IMR-90 (cell line): ENCODE results near the gene NEURL4. TPM values are rescaled to one million over a fixed set of nuclear protein-coding genes. Genes with fewer than 3 reads are reported as not detected.

Experiments used
- ATAC-seq: fragments of 200-7000 bp; cut with Tn5 transposase; 2 replicates; pipeline ENCODE4 v1.9.1; 2020; ENCODE audit warnings: low read depth, mild to moderate bottlenecking, moderate library complexity
- BruUV-seq: library from RNA; stranded (reverse); fragments of 400-500 nt; replicated peaks from 2 replicates; lab custom pipeline; 2021; lab: Mats Ljungman, UMichigan
- CTCF ChIA-PET: fragments of 300-600 bp; formaldehyde crosslinking; extraction: SDS; loops from one replicate; lab custom pipeline; 2021; ENCODE audit warnings: antibody characterized with exemption; lab: Yijun Ruan, JAX
- POLR2A ChIA-PET: fragments of 300-600 bp; sonication (Branson Sonifier 250); formaldehyde crosslinking; loops from one replicate; lab custom pipeline; 2022; ENCODE audit warnings: antibody characterized with exemption; ENCODE audit not compliant: unreplicated experiment; lab: Charles Lee
- DNase-seq: peaks from one replicate; pipeline ENCODE4 v3.0.0; 2013
- H2AFZ ChIP-seq: replicated peaks from 2 replicates; pipeline ENCODE3; 2013; ENCODE audit warnings: low read length, mild to moderate bottlenecking; ENCODE audit not compliant: poor library complexity
- H2AK5ac ChIP-seq: 2 replicates; pipeline ENCODE4 v1.6.1; 2013; ENCODE audit warnings: low read depth, low read length, inconsistent platforms
- H2AK9ac ChIP-seq: replicated peaks from 2 replicates; pipeline ENCODE3; 2013; ENCODE audit warnings: mild to moderate bottlenecking, low read depth, low read length, moderate library complexity; ENCODE audit not compliant: poor library complexity
- H2BK120ac ChIP-seq: 2 replicates; pipeline ENCODE4 v1.6.1; 2013; ENCODE audit warnings: low read depth, low read length, inconsistent platforms
- H2BK15ac ChIP-seq: 3 replicates; pipeline ENCODE4 v1.6.1; 2013; ENCODE audit warnings: low read depth, low read length, inconsistent platforms
- H2BK20ac ChIP-seq: 2 replicates; pipeline ENCODE4 v1.6.1; 2013; ENCODE audit warnings: low read depth, mild to moderate bottlenecking, inconsistent platforms, low read length, moderate library complexity
- H2BK5ac ChIP-seq: 2 replicates; pipeline ENCODE4 v1.6.1; 2013; ENCODE audit warnings: mild to moderate bottlenecking, low read depth, low read length, inconsistent platforms; ENCODE audit not compliant: poor library complexity, severe bottlenecking
- H3K14ac ChIP-seq: replicated peaks from 2 replicates; pipeline ENCODE4 v1.6.1; 2013; ENCODE audit warnings: low read depth, low read length, inconsistent platforms
- H3K18ac ChIP-seq: 2 replicates; pipeline ENCODE4 v1.6.1; 2013; ENCODE audit warnings: low read depth, low read length, control low read depth
- H3K23ac ChIP-seq: 2 replicates; pipeline ENCODE4 v1.6.1; 2013; ENCODE audit warnings: low read depth, low read length, inconsistent platforms
- H3K27ac ChIP-seq: 2 replicates; pipeline ENCODE4 v1.5.1; 2013; ENCODE audit warnings: mild to moderate bottlenecking, control low read depth, low read length; ENCODE audit not compliant: insufficient read depth
- H3K27me3 ChIP-seq: 2 replicates; pipeline ENCODE4 v1.6.1; 2013; ENCODE audit warnings: low read length; ENCODE audit not compliant: control insufficient read depth, insufficient read depth
- H3K36me3 ChIP-seq: 2 replicates; pipeline ENCODE4 v1.6.1; 2013; ENCODE audit warnings: low read length, mixed read lengths; ENCODE audit not compliant: control insufficient read depth, insufficient read depth
- H3K4ac ChIP-seq: 2 replicates; pipeline ENCODE4 v1.6.1; 2013; ENCODE audit warnings: low read depth, low read length, inconsistent platforms
- H3K4me1 ChIP-seq: 2 replicates; pipeline ENCODE4 v1.6.1; 2013; ENCODE audit warnings: low read length, mixed read lengths; ENCODE audit not compliant: control insufficient read depth, insufficient read depth
- H3K4me2 ChIP-seq: 2 replicates; pipeline ENCODE4 v1.6.1; 2013; ENCODE audit warnings: low read depth, mild to moderate bottlenecking, control low read depth, low read length, moderate library complexity
- H3K4me3 ChIP-seq: 2 replicates; pipeline ENCODE4 v1.5.1; 2013; ENCODE audit warnings: low read depth, mild to moderate bottlenecking, control low read depth, low read length, moderate library complexity; ENCODE audit not compliant: insufficient read depth
- H3K56ac ChIP-seq: 2 replicates; pipeline ENCODE4 v1.6.1; 2013; ENCODE audit warnings: low read length, inconsistent platforms; ENCODE audit not compliant: insufficient read depth; ENCODE audit errors: extremely low read depth
- H3K79me1 ChIP-seq, 2 experiments: 2 replicates each; pipeline ENCODE4 v1.6.1; 2013; ENCODE audit warnings: low read length in 2 of 2, inconsistent platforms in 1 of 2, low read depth in 1 of 2
- H3K9ac ChIP-seq: 2 replicates; pipeline ENCODE4 v1.6.1; 2013; ENCODE audit warnings: low read depth, low read length, control low read depth
- H3K9me1 ChIP-seq: 2 replicates; pipeline ENCODE4 v1.6.1; 2013; ENCODE audit warnings: low read length, inconsistent platforms; ENCODE audit not compliant: insufficient read depth
- H3K9me3 ChIP-seq: 2 replicates; pipeline ENCODE4 v1.6.1; 2013; ENCODE audit warnings: low read length; ENCODE audit not compliant: control insufficient read depth, insufficient read depth
- H4K20me1 ChIP-seq: 2 replicates; pipeline ENCODE4 v1.6.1; 2013; ENCODE audit warnings: low read length, inconsistent platforms; ENCODE audit not compliant: insufficient read depth
- H4K5ac ChIP-seq: 2 replicates; pipeline ENCODE4 v1.6.1; 2013; ENCODE audit warnings: mild to moderate bottlenecking, low read depth, low read length, control low read depth
- H4K8ac ChIP-seq, 2 experiments: 2 replicates each; pipeline ENCODE4 v1.6.1; 2013; ENCODE audit warnings: low read depth in 2 of 2, low read length in 2 of 2, control low read depth in 1 of 2, inconsistent platforms in 1 of 2
- H4K91ac ChIP-seq: 2 replicates; pipeline ENCODE4 v1.6.1; 2013; ENCODE audit warnings: low read depth, low read length, inconsistent platforms; ENCODE audit not compliant: insufficient read depth
- BHLHE40 ChIP-seq: fragments of 150-350 bp; IDR thresholded peaks from 2 replicates; pipeline ENCODE4 v1.6.1; 2016; ENCODE audit warnings: mild to moderate bottlenecking, low read depth, low read length
- CEBPB ChIP-seq: IDR thresholded peaks from 2 replicates; pipeline ENCODE4 v1.6.1; 2012; ENCODE audit warnings: low read depth, low read length, improper control_type of control experiment
- CHD1 ChIP-seq: IDR thresholded peaks from 2 replicates; pipeline ENCODE4 v1.6.1; 2012; ENCODE audit warnings: low read depth, low read length, improper control_type of control experiment
- CTCF ChIP-seq: conservative IDR thresholded peaks from 2 replicates; pipeline ENCODE4 v1.5.1; 2012; ENCODE audit warnings: mild to moderate bottlenecking, low read depth, low read length, improper control_type of control experiment
- ELK1 ChIP-seq: fragments of 150-350 bp; IDR thresholded peaks from 2 replicates; pipeline ENCODE4 v1.6.1; 2016; ENCODE audit warnings: low read depth, mild to moderate bottlenecking, low read length, moderate library complexity, borderline replicate concordance
- FOS ChIP-seq: fragments of 150-350 bp; IDR thresholded peaks from 2 replicates; pipeline ENCODE4 v1.6.1; 2016; ENCODE audit warnings: low read depth, low read length
- MAZ ChIP-seq: IDR thresholded peaks from 2 replicates; pipeline ENCODE4 v1.6.1; 2012; ENCODE audit warnings: low read depth, mild to moderate bottlenecking, low read length, improper control_type of control experiment, moderate library complexity, borderline replicate concordance
- MXI1 ChIP-seq: IDR thresholded peaks from 2 replicates; pipeline ENCODE4 v1.6.1; 2012; ENCODE audit warnings: low read depth, mild to moderate bottlenecking, low read length, moderate library complexity, borderline replicate concordance
- NFE2L2 ChIP-seq: fragments of 150-350 bp; IDR thresholded peaks from 2 replicates; pipeline ENCODE4 v1.6.1; 2016; ENCODE audit warnings: low read depth, mild to moderate bottlenecking, low read length
- POLR2A ChIP-seq: IDR thresholded peaks from 2 replicates; pipeline ENCODE4 v1.6.1; 2012; ENCODE audit warnings: mild to moderate bottlenecking, low read depth, low read length
- RAD21 ChIP-seq: IDR thresholded peaks from 2 replicates; pipeline ENCODE4 v1.6.1; 2012; ENCODE audit warnings: low read length, improper control_type of control experiment
- RCOR1 ChIP-seq: IDR thresholded peaks from 2 replicates; pipeline ENCODE4 v1.6.1; 2012; ENCODE audit warnings: mild to moderate bottlenecking, low read length, improper control_type of control experiment; ENCODE audit not compliant: insufficient replicate concordance
- RFX5 ChIP-seq: IDR thresholded peaks from 2 replicates; pipeline ENCODE4 v1.8.0; 2012; ENCODE audit warnings: low read depth, mild to moderate bottlenecking, low read length, moderate library complexity
- SMC3 ChIP-seq: fragments of 150-350 bp; IDR thresholded peaks from 2 replicates; pipeline ENCODE4 v1.6.1; 2016; ENCODE audit warnings: low read depth, mild to moderate bottlenecking, antibody characterized with exemption, low read length, moderate library complexity
- WGBS, 2 experiments: methylation state at CpG; one replicate each; pipeline versions ENCODE4 v1.1.5 to v1.1.7; 2013; ENCODE audit warnings: missing lambda C conversion rate in 2 of 2; ENCODE audit not compliant: insufficient read length in 1 of 2; ENCODE audit errors: extremely low coverage in 2 of 2; 5-methylcytosine and 5-hydroxymethylcytosine counted together
- dilution Hi-C: fragments of 300-500 bp; cut with HindIII; formaldehyde crosslinking; loops from one replicate; pipeline ENCODE4 v1.14.3; 2018; ENCODE audit warnings: low sequenced_read_pairs; ENCODE audit not compliant: unreplicated experiment
- in situ Hi-C: fragments of 300-500 bp; cut with MboI; formaldehyde crosslinking; loops from 3 replicates; pipeline ENCODE4 v1.14.3; 2019; ENCODE audit warnings: low sequenced_read_pairs, inconsistent platforms, mixed read lengths
- intact Hi-C: fragments of 100-400 bp; cut with micrococcal nuclease; formaldehyde crosslinking; loops from 2 replicates; pipeline ENCODE4 v1.10.0; 2022
- polyA plus RNA-seq, 3 experiments: library from polyadenylated mRNA; depleted of rRNA; stranded (reverse); fragments of >200 nt; gene quantifications; 2 replicates each; pipeline ENCODE4 v1.2.3, GENCODE V29; 2012; ENCODE audit warnings: low replicate concordance in 1 of 3
- total RNA-seq: library from RNA; depleted of rRNA; stranded (reverse); fragments of >200 nt; gene quantifications from 2 replicates; pipeline ENCODE4 v1.2.3, GENCODE V29; 2012

NEURL4 gene
- total and polyA plus RNA-seq, 2 of the 4 experiments (the other 2 are of a cell fraction): 8.4 to 23.3 TPM

DNA sequence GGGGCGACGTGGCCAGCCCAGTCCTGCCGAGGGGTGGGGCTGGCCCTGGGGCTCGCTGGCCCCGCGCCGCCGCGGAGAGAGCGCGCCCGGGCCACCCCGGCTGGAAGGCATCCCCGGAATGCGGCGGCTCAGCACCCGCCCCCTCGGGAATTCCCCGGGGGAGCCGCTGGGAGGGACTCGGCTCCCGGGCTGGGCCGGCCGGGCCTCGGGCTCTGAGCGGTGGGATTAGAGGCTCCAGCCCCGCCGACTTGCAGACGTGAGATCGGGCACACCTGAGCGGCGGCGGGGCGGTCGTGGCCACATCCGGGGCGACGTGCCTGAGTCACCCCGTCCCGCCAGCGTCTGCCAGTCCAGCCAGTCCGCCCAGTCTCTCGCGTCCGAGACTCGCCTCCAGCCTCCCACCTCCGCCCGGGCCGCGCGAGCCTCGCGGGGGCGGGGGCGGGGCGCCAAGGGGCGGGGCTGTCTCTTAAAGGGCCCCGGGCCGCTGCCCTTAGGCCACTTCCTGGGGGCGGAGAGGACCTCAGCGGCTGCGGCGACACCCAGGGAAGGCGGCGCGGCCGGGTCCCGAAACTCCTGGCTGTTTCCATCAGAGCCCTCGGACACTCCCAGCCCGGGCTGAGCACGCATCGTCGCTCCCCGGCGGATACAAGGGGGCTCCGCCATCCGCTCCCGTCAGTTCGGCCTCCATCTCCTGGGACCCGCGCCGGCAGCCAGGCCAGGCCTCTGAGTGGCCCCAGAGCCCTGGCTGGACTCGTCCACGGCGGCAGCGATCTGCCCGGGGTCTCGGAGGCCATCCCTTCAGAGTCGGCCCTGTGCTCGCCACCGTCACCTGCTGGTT, 22.7 kb upstream of the NEURL4 start, which contains the start of gene KCTD11:
Gene KCTD11 (plus strand): TSS at position 498 of the 838 bp plus-strand sequence.
- Histone ChIP-seq H2BK5ac (peak within 1 kb of the TSS; percentile 97), H3K4ac (peak within 1 kb of the TSS; percentile 100), H2BK120ac (peak within 1 kb of the TSS; percentile 89), H3K27me3 (no peaks in the 10 kb centered on the region), H3K9me3 (no peaks in the 10 kb centered on the region), H4K91ac (peak within 1 kb of the TSS; percentile 98), H3K9me1 (peaks cover 27% of the 10 kb centered on the region), H3K4me2 (peak within 1 kb of the TSS; percentile 89), H3K18ac (peak within 1 kb of the TSS; percentile 94), H4K5ac (peak within 1 kb of the TSS; percentile 95), H2BK15ac (peak within 1 kb of the TSS; percentile 96; the same call in 2 of the 3 replicates), H3K56ac (peak within 1 kb of the TSS; percentile 95), H2AK9ac (peak within 1 kb of the TSS; percentile 100), H3K4me1 (peaks cover 39% of the 10 kb centered on the region), H2AFZ (peak within 1 kb of the TSS; percentile 93), H3K36me3 (no peaks in the 10 kb centered on the region), H2BK20ac (peak within 1 kb of the TSS; percentile 29; the same call in 1 of the 2 replicates), H3K14ac (peak within 1 kb of the TSS; percentile 100), H2AK5ac (peak within 1 kb of the TSS; percentile 99), H4K20me1 (peaks cover 32% of the 10 kb centered on the region), H3K27ac (peak within 1 kb of the TSS; percentile 99), H3K9ac (peak within 1 kb of the TSS; percentile 99), H3K4me3 (peak within 1 kb of the TSS; percentile 93), H3K79me1 (peaks cover 24 to 63% of the 10 kb centered on the region in 2 experiments; a peak in 3 of 4 replicates), H4K8ac (peak within 1 kb of the TSS; percentile 97 to 98), H3K23ac (peak within 1 kb of the TSS; percentile 99)
- intact Hi-C loops: loop anchor here (2.0 to 5.0 kb wide), 5 partner anchors 53 to 485 kb away; partner anchors contain the start of genes FGF11, SENP3, TMEM102 and TMEM256
- ATAC-seq: peak; percentile 73
- BruUV-seq: TSS peak; percentile 84
- in situ Hi-C loops: loop anchor here (10.0 kb wide), 1 partner anchor 203 kb away; the partner anchor contains the start of gene TNFSF13
- CTCF ChIA-PET: interaction anchor here (0.6 kb wide), 1 partner anchor 153 kb away, joined by 9 read pairs; no protein-coding TSS in a partner anchor
- dilution Hi-C loops: no loop called here
- DNase-seq: peak; percentile 88
- POLR2A ChIA-PET: interaction anchor here (0.6 kb wide), 2 partner anchors 74 to 226 kb away, joined by 3 read pairs; no protein-coding TSS in a partner anchor
- 1% methylated on average over 68 of the region's 91 CpGs; no CpG with 5 or more reads in 1 of the 2 experiments for WGBS, 2 experiments
- TF ChIP-seq ELK1 (no peak), NFE2L2 (no peak), CTCF (peak; percentile 63; the same call in 1 of the 2 replicates), RFX5 (no peak), POLR2A (peak; percentile 66; the same call in 1 of the 2 replicates), FOS (peak; percentile 50), SMC3 (peak; percentile 29; the same call in 1 of the 2 replicates), RCOR1 (peak; percentile 26), CEBPB (no peak), CHD1 (peak; percentile 80; the same call in 1 of the 2 replicates), BHLHE40 (peak; percentile 19; the same call in 1 of the 2 replicates), MAZ (peak; percentile 95), RAD21 (no peak; the same call in 1 of the 2 replicates), MXI1 (no peak)
